HFF-Myc (cell line): ENCODE data around the gene KHDC4.

Source experiments
- DNase-seq: peaks from one replicate; pipeline ENCODE4 v3.0.0-alpha.2; 2011; ENCODE audit warnings: low read depth; ENCODE audit errors: extremely low read depth
- H3K4me3 ChIP-seq: replicated peaks from 2 replicates; pipeline ENCODE4 v1.5.1; 2011; ENCODE audit warnings: low read depth, mild to moderate bottlenecking, control low read depth, low read length
- CTCF ChIP-seq: IDR thresholded peaks from 2 replicates; pipeline ENCODE4 v1.5.1; 2012; ENCODE audit warnings: mild to moderate bottlenecking, low read depth, low read length, control low read depth; ENCODE audit errors: missing control alignments

Gene KHDC4

GRCh38 chr1:155974208-155975115, 40.2 kb upstream of the KHDC4 start:
- no peak for TF ChIP-seq CTCF
- H3K4me3 ChIP-seq: peak overlapping the region; percentile 74
- no peak for DNase-seq

- no peak overlapping the region for H3K4me3 ChIP-seq
- DNase-seq: no peak
- TF ChIP-seq CTCF: no peak
These were observed 39.5 kb upstream of the KHDC4 start for GRCh38 chr1:155973723-155974122.

GRCh38 chr1:155971910-155972809, 37.9 kb upstream of the KHDC4 start:
- no peak for TF ChIP-seq CTCF
- H3K4me3 ChIP-seq: no peak overlapping the region
- no peak for DNase-seq

- no peak for TF ChIP-seq CTCF
- no peak overlapping the region for H3K4me3 ChIP-seq
- DNase-seq: no peak
These were observed 36.4 kb upstream of the KHDC4 start for GRCh38 chr1:155970531-155971167.

- no peak overlapping the region for H3K4me3 ChIP-seq
- no peak for DNase-seq
- no peak for TF ChIP-seq CTCF
These were observed 35.2 kb upstream of the KHDC4 start for GRCh38 chr1:155969377-155969791.

- no peak overlapping the region for H3K4me3 ChIP-seq
- no peak for DNase-seq
- TF ChIP-seq CTCF: no peak
These were observed 34.5 kb upstream of the KHDC4 start for GRCh38 chr1:155968670-155969069.
